ENCODE results near the gene GDI2.

Gene GDI2

DNA sequence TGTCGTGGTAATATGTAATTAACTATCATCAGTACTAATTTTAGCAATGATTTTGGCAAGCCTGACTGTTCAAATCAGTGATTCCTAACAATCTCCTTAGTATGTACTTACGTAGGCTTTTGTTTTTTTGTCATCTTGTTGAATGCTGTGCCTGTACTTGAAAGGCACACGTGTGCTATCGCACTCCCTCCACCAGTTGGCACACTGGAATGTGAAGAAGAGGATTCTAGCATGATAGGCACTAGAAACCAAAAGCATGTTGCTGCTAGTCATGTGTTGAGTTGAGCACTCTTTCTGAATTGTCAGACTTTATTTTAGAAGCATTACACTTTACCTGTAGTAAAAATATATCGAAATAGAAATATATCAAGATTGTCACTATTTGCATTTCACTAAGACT is 69.5 kb downstream of the GDI2 start:
- Histone ChIP-seq H4K20me1 (ENCODE audit: insufficient read depth, low read length) (no peaks in the 10 kb centered on the region), H3K27me3 (ENCODE audit: low read depth, low read length) (no peaks in the 10 kb centered on the region), H3K9ac (ENCODE audit: low read length) (no peak overlapping the region), H3K9me3 (ENCODE audit: insufficient read depth, low read length) (no peaks in the 10 kb centered on the region), H3K27ac (ENCODE audit: low read length) (no peak overlapping the region), H3K4me2 (ENCODE audit: low read length) (no peak overlapping the region), H3K79me2 (ENCODE audit: low read length) (no peaks in the 10 kb centered on the region), H3K36me3 (replicated peaks; ENCODE audit: low read depth, low read length) (peaks cover 27% of the 10 kb centered on the region), H2AFZ (ENCODE audit: low read depth, low read length) (no peak overlapping the region), H3K4me1 (ENCODE audit: low read length) (no peaks in the 10 kb centered on the region), H3K4me3 (ENCODE audit: low read length) (no peak overlapping the region)
- no peak for TF ChIP-seq CTCF (IDR thresholded peaks at IDR 0.05; ENCODE audit: low read depth, low read length)
- TF ChIP-seq EZH2phosphoT487 (IDR thresholded peaks at IDR 0.05; ENCODE audit: low read depth): no peak

GRCh38 chr10:5742116-5742515 is 71.1 kb downstream of the GDI2 start:
- Histone ChIP-seq H3K4me2 (ENCODE audit: low read length) (no peak overlapping the region), H4K20me1 (ENCODE audit: insufficient read depth, low read length) (no peaks in the 10 kb centered on the region), H3K9me3 (ENCODE audit: insufficient read depth, low read length) (no peaks in the 10 kb centered on the region), H3K9ac (ENCODE audit: low read length) (no peak overlapping the region), H2AFZ (ENCODE audit: low read depth, low read length) (no peak overlapping the region), H3K27ac (ENCODE audit: low read length) (no peak overlapping the region), H3K79me2 (ENCODE audit: low read length) (no peaks in the 10 kb centered on the region; the same call in 1 of the 2 replicates), H3K4me1 (ENCODE audit: low read length) (no peaks in the 10 kb centered on the region), H3K4me3 (ENCODE audit: low read length) (no peak overlapping the region), H3K36me3 (replicated peaks; ENCODE audit: low read depth, low read length) (peaks cover 26% of the 10 kb centered on the region), H3K27me3 (ENCODE audit: low read depth, low read length) (no peaks in the 10 kb centered on the region)
- TF ChIP-seq CTCF (IDR thresholded peaks at IDR 0.05; ENCODE audit: low read depth, low read length) (no peak), EZH2phosphoT487 (IDR thresholded peaks at IDR 0.05; ENCODE audit: low read depth) (no peak)

- Histone ChIP-seq H3K36me3 (replicated peaks; ENCODE audit: low read depth, low read length) (peaks cover 23% of the 10 kb centered on the region), H3K9ac (ENCODE audit: low read length) (no peak overlapping the region), H3K79me2 (ENCODE audit: low read length) (no peaks in the 10 kb centered on the region; the same call in 1 of the 2 replicates), H3K4me1 (ENCODE audit: low read length) (no peaks in the 10 kb centered on the region), H3K9me3 (ENCODE audit: insufficient read depth, low read length) (no peaks in the 10 kb centered on the region), H3K27me3 (ENCODE audit: low read depth, low read length) (no peaks in the 10 kb centered on the region), H2AFZ (ENCODE audit: low read depth, low read length) (no peak overlapping the region), H3K4me2 (ENCODE audit: low read length) (no peak overlapping the region), H4K20me1 (ENCODE audit: insufficient read depth, low read length) (no peaks in the 10 kb centered on the region), H3K27ac (ENCODE audit: low read length) (no peak overlapping the region), H3K4me3 (ENCODE audit: low read length) (no peak overlapping the region)
- TF ChIP-seq CTCF (IDR thresholded peaks at IDR 0.05; ENCODE audit: low read depth, low read length) (no peak), EZH2phosphoT487 (IDR thresholded peaks at IDR 0.05; ENCODE audit: low read depth) (no peak)
Measured at GRCh38 chr10:5741276-5741675, 72.0 kb downstream of the GDI2 start.

- Histone ChIP-seq H3K79me2 (ENCODE audit: low read length) (no peaks in the 10 kb centered on the region; the same call in 1 of the 2 replicates), H3K36me3 (replicated peaks; ENCODE audit: low read depth, low read length) (peaks cover 17% of the 10 kb centered on the region), H3K27me3 (ENCODE audit: low read depth, low read length) (no peaks in the 10 kb centered on the region), H3K4me1 (ENCODE audit: low read length) (no peaks in the 10 kb centered on the region), H3K27ac (ENCODE audit: low read length) (no peak overlapping the region), H3K9ac (ENCODE audit: low read length) (no peak overlapping the region), H2AFZ (ENCODE audit: low read depth, low read length) (no peak overlapping the region), H3K4me2 (ENCODE audit: low read length) (no peak overlapping the region), H3K4me3 (ENCODE audit: low read length) (no peak overlapping the region), H4K20me1 (ENCODE audit: insufficient read depth, low read length) (no peaks in the 10 kb centered on the region), H3K9me3 (ENCODE audit: insufficient read depth, low read length) (no peaks in the 10 kb centered on the region)
- no peak for TF ChIP-seq CTCF (IDR thresholded peaks at IDR 0.05; ENCODE audit: low read depth, low read length)
- TF ChIP-seq EZH2phosphoT487 (IDR thresholded peaks at IDR 0.05; ENCODE audit: low read depth): no peak
Measured at GRCh38 chr10:5738427-5738826, 74.8 kb downstream of the GDI2 start.
